Epithelial cell of proximal tubule (primary cell): ENCODE measurements around the gene L2HGDH. TPM values are rescaled to one million over a fixed set of nuclear protein-coding genes. Genes with fewer than 3 reads are reported as not detected.

Source experiments
- DNase-seq: peaks from one replicate; pipeline ENCODE4 v3.0.0-alpha.2; 2011; ENCODE audit warnings: low read depth
- H3K4me3 ChIP-seq: 2 replicates; pipeline ENCODE4 v1.5.1; 2011; ENCODE audit warnings: low read depth, mild to moderate bottlenecking, low read length
- total RNA-seq: library from RNA; depleted of rRNA; stranded (reverse); fragments of >200 nt; gene quantifications from 2 replicates; pipeline ENCODE4 v1.2.3, GENCODE V29; 2015
- TF ChIP-seq, protein P1 (sequence below): conservative IDR thresholded peaks from 2 replicates; pipeline ENCODE4 v1.5.1; 2012; ENCODE audit warnings: low read depth, mild to moderate bottlenecking, low read length

Gene L2HGDH
- total RNA-seq, 1 donor from 2014 or later: 4.0 TPM

DNA sequence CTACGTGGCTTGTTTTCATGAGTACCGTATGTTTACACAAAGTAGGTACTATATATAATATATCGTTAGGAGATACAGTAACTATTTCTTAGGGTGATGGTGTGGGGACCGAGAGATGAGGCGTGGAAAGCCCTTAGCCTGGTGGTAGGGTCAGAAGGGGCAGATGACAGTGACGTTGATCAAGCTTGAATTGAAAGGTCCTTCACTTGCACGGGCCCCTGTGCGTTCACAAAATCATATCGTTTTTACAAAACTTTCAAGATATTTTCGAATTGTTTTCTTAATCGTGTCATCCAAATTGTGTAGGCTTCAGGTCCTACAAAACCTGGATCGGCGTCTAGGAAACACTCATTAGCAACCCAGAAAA lies 79.8 kb downstream of the L2HGDH start:
- no peak for DNase-seq
- TF ChIP-seq, protein P1, sequence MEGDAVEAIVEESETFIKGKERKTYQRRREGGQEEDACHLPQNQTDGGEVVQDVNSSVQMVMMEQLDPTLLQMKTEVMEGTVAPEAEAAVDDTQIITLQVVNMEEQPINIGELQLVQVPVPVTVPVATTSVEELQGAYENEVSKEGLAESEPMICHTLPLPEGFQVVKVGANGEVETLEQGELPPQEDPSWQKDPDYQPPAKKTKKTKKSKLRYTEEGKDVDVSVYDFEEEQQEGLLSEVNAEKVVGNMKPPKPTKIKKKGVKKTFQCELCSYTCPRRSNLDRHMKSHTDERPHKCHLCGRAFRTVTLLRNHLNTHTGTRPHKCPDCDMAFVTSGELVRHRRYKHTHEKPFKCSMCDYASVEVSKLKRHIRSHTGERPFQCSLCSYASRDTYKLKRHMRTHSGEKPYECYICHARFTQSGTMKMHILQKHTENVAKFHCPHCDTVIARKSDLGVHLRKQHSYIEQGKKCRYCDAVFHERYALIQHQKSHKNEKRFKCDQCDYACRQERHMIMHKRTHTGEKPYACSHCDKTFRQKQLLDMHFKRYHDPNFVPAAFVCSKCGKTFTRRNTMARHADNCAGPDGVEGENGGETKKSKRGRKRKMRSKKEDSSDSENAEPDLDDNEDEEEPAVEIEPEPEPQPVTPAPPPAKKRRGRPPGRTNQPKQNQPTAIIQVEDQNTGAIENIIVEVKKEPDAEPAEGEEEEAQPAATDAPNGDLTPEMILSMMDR: no peak
- peak overlapping the region; percentile 86 for H3K4me3 ChIP-seq

DNA sequence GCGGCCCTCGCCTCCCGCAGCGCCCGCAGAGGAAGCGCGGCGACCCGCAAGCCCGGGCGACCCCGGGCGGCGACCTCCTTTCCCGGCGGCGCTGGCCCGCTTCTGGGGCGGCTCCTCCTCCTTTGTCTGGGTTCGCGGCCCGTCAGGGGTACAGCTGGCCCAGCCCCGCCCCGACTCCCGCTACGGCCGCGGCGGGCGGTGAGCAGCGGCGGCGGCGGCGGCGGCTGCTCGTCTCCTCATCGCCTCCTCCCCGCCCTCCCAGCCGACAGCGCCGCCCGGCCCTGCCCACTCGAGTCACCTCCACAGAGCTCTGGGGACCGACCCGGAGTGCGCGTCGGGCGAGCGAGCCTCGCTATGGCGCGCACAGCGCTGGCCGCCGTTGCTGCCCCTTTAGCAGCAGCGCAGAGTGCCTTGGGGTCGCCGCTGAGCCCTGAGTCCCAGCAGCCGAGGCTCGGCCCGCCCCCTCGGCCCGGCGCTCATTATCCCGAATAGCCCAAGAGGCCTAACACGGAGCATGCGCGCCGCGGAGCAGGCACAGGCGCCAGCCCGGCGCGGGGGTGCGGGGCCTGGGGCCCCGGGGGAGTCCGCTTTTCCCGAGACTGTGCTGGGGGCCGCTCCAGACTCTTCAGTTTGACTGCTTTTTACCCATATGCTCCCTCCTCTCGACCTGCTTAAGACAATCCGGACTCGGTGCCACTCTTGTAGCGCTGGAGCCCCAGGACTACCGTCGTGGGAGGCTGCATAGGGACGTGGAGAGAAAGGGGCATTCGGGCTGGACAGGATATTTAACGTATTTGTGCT lies 80.4 kb downstream of the L2HGDH start, which contains the start of gene SOS2:
TSS of gene SOS2 (minus strand) at position 104 of the 801 bp plus-strand sequence. CDS start 295 bp downstream, outside the sequence.
- TF ChIP-seq, protein P1: no peak
- no peak for DNase-seq
- peak within 1 kb of the TSS; percentile 86 for H3K4me3 ChIP-seq

DNA sequence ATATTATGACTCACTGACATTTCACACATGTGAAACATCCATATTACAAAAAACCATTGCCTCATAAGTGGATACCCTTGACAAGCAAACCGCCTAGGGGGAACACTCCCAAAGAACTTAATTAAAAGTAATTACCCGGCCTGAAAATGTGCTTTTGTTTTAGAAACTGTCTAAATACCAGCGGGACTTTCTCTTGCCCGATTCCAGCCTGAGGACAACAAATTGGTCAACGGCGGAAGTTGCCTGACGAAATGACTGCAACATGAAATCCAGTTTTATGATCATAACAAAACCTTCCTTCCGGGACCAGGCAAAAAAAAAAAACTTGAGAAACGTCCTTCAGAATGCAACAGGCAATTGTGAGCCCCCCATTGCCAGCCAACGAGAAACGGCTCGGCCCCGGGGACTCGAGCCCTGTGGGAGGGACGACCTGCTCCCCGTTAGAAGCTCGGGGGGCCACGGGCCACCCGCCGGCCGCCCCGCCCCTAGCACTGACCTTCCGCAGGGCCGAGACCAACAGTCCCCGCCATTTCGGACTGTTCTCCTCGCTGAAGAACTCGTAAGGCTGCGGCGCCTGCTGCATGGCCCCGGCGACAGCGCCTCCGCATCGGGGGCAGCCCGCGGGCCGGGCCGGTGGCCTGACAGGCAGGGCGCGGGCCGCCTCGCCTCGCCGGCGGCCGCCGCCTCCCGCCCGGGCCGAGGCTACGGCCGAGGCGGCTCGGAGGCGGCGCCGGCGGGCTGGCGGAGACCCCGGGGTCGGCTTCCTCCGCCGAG lies 81.1 kb downstream of the L2HGDH start:
- DNase-seq: no peak
- TF ChIP-seq, protein P1: no peak
- H3K4me3 ChIP-seq: peak overlapping the region; percentile 86

DNA sequence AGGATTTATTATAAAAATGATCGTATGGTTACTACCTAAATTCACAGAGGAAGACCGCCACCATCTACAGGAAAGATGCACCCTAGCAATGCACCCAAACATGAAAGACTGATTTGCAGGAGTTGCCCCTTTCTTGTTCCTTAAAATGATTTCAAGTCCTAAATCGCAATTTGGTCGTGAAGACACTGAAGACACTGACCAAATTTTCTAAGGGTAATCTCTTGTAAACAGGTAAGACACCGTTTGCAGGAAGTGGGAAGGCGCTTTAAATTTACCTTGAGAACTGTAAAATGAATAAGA lies 81.7 kb downstream of the L2HGDH start:
- DNase-seq: no peak
- peak overlapping the region; percentile 86 for H3K4me3 ChIP-seq
- TF ChIP-seq, protein P1: no peak

DNA sequence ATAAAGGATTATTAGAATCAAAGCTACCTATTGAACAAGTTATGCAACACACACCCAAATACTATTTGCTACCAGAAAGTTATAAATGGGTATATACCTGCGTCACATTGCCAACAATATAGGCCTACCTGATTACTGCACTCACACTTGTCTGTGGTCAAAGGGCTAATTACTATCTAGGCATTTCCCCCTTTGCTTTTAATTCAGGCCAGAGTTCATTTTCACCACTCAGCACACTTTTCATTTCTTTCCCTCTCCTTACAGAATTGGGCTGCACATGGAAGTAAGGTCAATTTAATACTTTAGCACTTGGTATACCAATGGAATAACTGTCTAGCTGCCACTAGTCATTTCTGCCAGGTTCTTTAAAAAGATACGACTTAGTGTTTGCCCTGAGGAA lies 82.3 kb downstream of the L2HGDH start:
- DNase-seq: no peak
- H3K4me3 ChIP-seq: peak overlapping the region; percentile 86
- TF ChIP-seq, protein P1: no peak

DNA sequence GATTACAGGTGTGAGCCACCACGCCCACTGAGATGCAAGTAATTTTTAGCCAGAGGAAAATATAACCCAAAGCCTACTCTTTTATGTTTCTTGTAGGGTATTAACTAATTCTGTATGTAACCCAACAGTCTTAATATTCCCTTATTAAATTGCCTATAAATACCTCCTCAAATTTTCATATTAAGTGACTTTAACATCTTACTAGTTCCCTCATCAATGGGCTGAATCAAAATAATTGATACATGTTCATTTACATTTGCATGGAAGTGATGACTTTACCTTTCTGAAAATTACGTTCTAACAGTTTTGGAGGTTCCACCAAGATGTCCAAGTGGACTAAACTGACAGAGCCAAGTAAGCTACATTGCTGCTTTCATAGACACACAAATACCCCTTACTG lies 83.7 kb downstream of the L2HGDH start:
- no peak overlapping the region for H3K4me3 ChIP-seq
- TF ChIP-seq, protein P1: no peak
- no peak for DNase-seq

DNA sequence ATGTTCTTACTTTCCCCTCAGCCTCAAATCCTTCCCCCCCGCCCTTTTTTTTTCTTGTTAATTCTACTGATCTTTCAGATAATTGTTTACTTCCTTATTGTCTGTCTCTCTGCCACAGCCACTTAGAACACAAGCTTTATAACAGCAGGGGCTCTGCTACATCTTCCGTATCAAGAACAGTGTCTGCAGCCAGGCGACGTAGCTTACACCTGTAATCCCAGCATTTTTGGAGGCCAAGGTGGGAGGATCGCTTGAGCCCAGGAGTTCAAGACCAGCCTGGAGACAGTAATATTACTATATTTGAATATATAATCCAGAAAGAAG lies 86.1 kb downstream of the L2HGDH start:
- TF ChIP-seq, protein P1: no peak
- no peak for DNase-seq
- peak overlapping the region; percentile 28 for H3K4me3 ChIP-seq
